Left renal pelvis (tissue), 4 donors: ENCODE data around the gene GALNT7. TPM values are rescaled to one million over a fixed set of nuclear protein-coding genes. Genes with fewer than 3 reads are reported as not detected.

Experiments
- DNase-seq, 4 donors: peaks; one replicate each; pipeline ENCODE4 v3.0.0-alpha.2; 2013; ENCODE audit warnings: low read depth in 4 of 4, low spot score in 3 of 4
- polyA plus RNA-seq, 4 donors: library from polyadenylated mRNA; unstranded; fragments of 120-200 nt; gene quantifications; one replicate each; pipeline ENCODE4 v1.2.1, GENCODE V29; 2013; ENCODE audit not compliant: insufficient read length in 4 of 4

The GALNT7 gene
- polyA plus RNA-seq, 4 donors = 15.8 to 42.0 (median 36.1) TPM

GRCh38 chr4:173230062-173230461, 61.5 kb downstream of the GALNT7 start:
- DNase-seq = no peak

GRCh38 chr4:173231916-173232315, 63.3 kb downstream of the GALNT7 start:
- DNase-seq = no peak

GRCh38 chr4:173233857-173234256, 65.2 kb downstream of the GALNT7 start:
- DNase-seq = no peak

GRCh38 chr4:173235050-173235449, 66.4 kb downstream of the GALNT7 start:
- no peak for DNase-seq

- DNase-seq = no peak
Measured at GRCh38 chr4:173236301-173236700, 67.7 kb downstream of the GALNT7 start.

- DNase-seq = no peak
Measured at GRCh38 chr4:173237152-173237551, 68.5 kb downstream of the GALNT7 start.

GRCh38 chr4:173237762-173238161, 69.2 kb downstream of the GALNT7 start:
- DNase-seq = no peak

GRCh38 chr4:173240696-173241095, 72.1 kb downstream of the GALNT7 start:
- DNase-seq = no peak

GRCh38 chr4:173242466-173243250, 74.0 kb downstream of the GALNT7 start:
- no peak for DNase-seq

- DNase-seq = no peak
Measured at GRCh38 chr4:173243321-173243720, 74.7 kb downstream of the GALNT7 start.

- no peak for DNase-seq
Measured at GRCh38 chr4:173243917-173244658, 75.5 kb downstream of the GALNT7 start.

- DNase-seq = no peak
Measured at GRCh38 chr4:173245952-173246351, 77.3 kb downstream of the GALNT7 start.

GRCh38 chr4:173246719-173247118, 78.1 kb downstream of the GALNT7 start:
- DNase-seq = no peak

- no peak for DNase-seq
Measured at GRCh38 chr4:173247321-173247720, 78.7 kb downstream of the GALNT7 start.

- DNase-seq = no peak
Measured at GRCh38 chr4:173248690-173249089, 80.1 kb downstream of the GALNT7 start.

GRCh38 chr4:173252024-173252935, 83.7 kb downstream of the GALNT7 start:
- DNase-seq = peak in 3 of 4 donors; percentile 29 to 67 (median 48)

- DNase-seq = no peak
Measured at GRCh38 chr4:173253561-173253960, 85.0 kb downstream of the GALNT7 start.

GRCh38 chr4:173254646-173255045, 86.0 kb downstream of the GALNT7 start:
- DNase-seq = no peak

- DNase-seq = no peak
Measured at GRCh38 chr4:173256825-173257224, 88.2 kb downstream of the GALNT7 start.

GRCh38 chr4:173257732-173258717, 89.4 kb downstream of the GALNT7 start:
- peak in 2 of 4 donors; percentile 31 to 35 for DNase-seq
